Gastrocnemius medialis (tissue), 4 donors: ENCODE data around the gene SLC35A5.

Source experiments
- POLR2A ChIP-seq, 2 donors: fragments of 450-650 bp; IDR thresholded peaks; one replicate each; pipeline ENCODE4 v1.6.1; 2017; ENCODE audit warnings: antibody characterized with exemption in 2 of 2, mild to moderate bottlenecking in 2 of 2, moderate library complexity in 2 of 2
- TF ChIP-seq, protein P1 (sequence below), 5 experiments: fragments of 450-650 bp in 3 of 5; fragments of 200-600 bp in 2 of 5; sonication (generic) in 2 of 5; IDR thresholded peaks in 4 of 5; conservative IDR thresholded peaks in 1 of 5; 1 replicate in 4 of 5; 2 replicates in 1 of 5; pipeline ENCODE4 v1.5.1; 2016 to 2019; ENCODE audit warnings: antibody characterized with exemption in 5 of 5, mild to moderate bottlenecking in 3 of 5, moderate library complexity in 3 of 5

DNA sequence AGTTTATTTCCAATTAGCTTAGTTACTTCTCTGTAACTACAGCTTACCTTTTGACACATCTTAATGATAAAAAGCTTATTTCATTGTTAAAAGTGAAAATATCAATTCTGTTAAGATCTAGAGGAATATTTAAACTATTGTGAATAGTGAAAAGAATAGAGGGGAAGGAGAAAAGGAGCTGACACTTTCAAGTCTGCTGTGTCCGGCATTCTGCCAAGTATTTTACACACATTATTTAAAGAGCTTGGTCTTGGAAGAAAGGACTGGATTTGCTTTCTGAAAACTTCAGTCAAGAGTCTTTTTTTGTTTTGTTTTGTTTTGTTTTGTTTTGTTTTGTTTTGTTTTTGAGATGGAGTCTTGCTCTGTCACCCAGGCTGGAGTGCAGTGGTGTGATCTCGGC, 44.3 kb downstream of the SLC35A5 start:
- TF ChIP-seq, protein P1, sequence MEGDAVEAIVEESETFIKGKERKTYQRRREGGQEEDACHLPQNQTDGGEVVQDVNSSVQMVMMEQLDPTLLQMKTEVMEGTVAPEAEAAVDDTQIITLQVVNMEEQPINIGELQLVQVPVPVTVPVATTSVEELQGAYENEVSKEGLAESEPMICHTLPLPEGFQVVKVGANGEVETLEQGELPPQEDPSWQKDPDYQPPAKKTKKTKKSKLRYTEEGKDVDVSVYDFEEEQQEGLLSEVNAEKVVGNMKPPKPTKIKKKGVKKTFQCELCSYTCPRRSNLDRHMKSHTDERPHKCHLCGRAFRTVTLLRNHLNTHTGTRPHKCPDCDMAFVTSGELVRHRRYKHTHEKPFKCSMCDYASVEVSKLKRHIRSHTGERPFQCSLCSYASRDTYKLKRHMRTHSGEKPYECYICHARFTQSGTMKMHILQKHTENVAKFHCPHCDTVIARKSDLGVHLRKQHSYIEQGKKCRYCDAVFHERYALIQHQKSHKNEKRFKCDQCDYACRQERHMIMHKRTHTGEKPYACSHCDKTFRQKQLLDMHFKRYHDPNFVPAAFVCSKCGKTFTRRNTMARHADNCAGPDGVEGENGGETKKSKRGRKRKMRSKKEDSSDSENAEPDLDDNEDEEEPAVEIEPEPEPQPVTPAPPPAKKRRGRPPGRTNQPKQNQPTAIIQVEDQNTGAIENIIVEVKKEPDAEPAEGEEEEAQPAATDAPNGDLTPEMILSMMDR (IDR thresholded peaks at IDR 0.05 in 4 of 5, conservative IDR thresholded peaks at IDR 0.05 in 1 of 5), result no peak
- TF ChIP-seq POLR2A (IDR thresholded peaks at IDR 0.05), result no peak
